ENCODE measurements around the gene NUDCD3. TPM values are rescaled to one million over a fixed set of nuclear protein-coding genes. Genes with fewer than 3 reads are reported as not detected.

The NUDCD3 gene
- total RNA-seq, 6 experiments from 2014 or later: 24.4 to 47.1 (median 42.5) TPM

DNA sequence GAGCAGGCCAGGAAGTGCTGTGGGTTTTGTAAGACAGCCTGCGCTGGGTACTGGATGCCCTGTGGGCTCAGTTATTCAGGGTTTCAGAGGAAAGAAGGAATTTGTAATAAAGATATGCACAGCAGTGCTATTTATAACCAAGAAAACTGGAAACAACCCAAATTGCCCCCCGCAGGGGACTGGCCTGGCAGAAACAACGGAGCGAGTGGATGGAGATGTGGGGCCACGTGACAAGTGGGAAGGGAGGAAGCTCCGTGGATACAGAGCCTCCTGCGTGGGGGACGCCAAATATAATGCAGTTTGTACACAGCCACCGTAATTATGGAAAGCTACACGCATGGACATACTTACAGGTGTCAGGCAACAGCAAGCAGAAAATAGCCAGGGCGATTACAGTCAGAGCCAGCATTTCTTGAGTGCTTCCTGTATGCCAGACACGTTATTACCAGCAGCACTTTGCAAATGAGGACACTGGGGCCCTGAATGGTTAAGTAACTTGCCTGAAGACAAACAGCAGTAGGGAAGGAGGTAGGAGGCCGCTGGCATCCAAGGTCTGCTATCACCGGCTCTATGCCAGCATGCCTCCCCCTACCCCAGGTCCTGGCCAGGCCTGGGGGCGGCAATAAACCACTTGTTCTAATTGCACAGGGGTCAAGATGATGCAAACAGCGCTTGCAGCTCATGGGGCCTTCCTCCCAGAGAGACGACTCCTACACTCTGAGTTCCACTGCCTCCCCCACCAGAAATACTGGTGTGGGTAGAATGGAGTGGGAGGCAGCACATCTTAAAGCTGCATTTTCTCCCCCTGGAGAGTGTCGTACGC, 156.3 kb downstream of the NUDCD3 start:
- H3K27me3 ChIP-seq: no peaks in the 10 kb centered on the region
- H3K9me3 ChIP-seq: no peaks in the 10 kb centered on the region
- TF ChIP-seq POLR2A (IDR thresholded peaks at IDR 0.05): no peak
- TF ChIP-seq, protein P1, sequence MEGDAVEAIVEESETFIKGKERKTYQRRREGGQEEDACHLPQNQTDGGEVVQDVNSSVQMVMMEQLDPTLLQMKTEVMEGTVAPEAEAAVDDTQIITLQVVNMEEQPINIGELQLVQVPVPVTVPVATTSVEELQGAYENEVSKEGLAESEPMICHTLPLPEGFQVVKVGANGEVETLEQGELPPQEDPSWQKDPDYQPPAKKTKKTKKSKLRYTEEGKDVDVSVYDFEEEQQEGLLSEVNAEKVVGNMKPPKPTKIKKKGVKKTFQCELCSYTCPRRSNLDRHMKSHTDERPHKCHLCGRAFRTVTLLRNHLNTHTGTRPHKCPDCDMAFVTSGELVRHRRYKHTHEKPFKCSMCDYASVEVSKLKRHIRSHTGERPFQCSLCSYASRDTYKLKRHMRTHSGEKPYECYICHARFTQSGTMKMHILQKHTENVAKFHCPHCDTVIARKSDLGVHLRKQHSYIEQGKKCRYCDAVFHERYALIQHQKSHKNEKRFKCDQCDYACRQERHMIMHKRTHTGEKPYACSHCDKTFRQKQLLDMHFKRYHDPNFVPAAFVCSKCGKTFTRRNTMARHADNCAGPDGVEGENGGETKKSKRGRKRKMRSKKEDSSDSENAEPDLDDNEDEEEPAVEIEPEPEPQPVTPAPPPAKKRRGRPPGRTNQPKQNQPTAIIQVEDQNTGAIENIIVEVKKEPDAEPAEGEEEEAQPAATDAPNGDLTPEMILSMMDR (IDR thresholded peaks at IDR 0.05): no peak
- ATAC-seq (no peak), DNase-seq (no peak)
- no peaks in the 10 kb centered on the region for H3K4me1 ChIP-seq
- intact Hi-C loops (cut with DNase I): no loop called here
- H3K27ac ChIP-seq: no peak overlapping the region
- 82% methylated on average over 13 of the region's 19 CpGs for WGBS (ENCODE audit: insufficient coverage, low coverage, low lambda C conversion rate, missing lambda C conversion rate)
- H3K36me3 ChIP-seq: no peaks in the 10 kb centered on the region
- H3K4me3 ChIP-seq: no peak overlapping the region

DNA sequence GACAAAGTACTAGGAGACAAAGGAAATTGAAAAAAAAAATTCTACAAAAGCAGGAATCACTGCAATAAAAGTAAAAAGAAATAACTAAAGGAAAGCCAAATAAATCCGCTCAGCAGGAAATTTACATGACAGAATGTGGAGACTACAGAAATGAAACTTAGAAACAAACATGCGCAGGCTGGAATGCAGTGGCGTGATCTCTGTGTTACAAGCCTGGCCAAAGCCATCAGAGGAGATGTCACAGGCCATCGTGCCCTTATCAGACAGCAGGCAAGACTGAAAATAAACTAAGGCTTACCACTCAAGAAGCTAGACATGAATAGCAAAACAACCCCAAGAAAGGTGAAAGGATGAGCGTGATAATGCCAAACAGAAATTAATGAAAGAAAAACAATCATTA, 158.8 kb downstream of the NUDCD3 start:
- WGBS (ENCODE audit: insufficient coverage, low coverage, low lambda C conversion rate, missing lambda C conversion rate): 71% methylated on average over 5 of the region's 5 CpGs
- no peaks in the 10 kb centered on the region for H3K9me3 ChIP-seq
- no peaks in the 10 kb centered on the region for H3K4me1 ChIP-seq
- H3K36me3 ChIP-seq: no peaks in the 10 kb centered on the region
- H3K27me3 ChIP-seq: no peaks in the 10 kb centered on the region
- no peak overlapping the region for H3K4me3 ChIP-seq
- no peak overlapping the region for H3K27ac ChIP-seq
- ATAC-seq (no peak), DNase-seq (no peak)
- TF ChIP-seq, protein P1 (IDR thresholded peaks at IDR 0.05): no peak
- intact Hi-C loops (cut with DNase I): no loop called here

- no peaks in the 10 kb centered on the region for H3K4me1 ChIP-seq
- TF ChIP-seq, protein P1 (IDR thresholded peaks at IDR 0.05): no peak
- no peak for TF ChIP-seq POLR2A (IDR thresholded peaks at IDR 0.05)
- DNase-seq: no peak
- intact Hi-C loops (cut with DNase I): no loop called here
- no peaks in the 10 kb centered on the region for H3K9me3 ChIP-seq
- H3K27me3 ChIP-seq: no peaks in the 10 kb centered on the region
- WGBS (ENCODE audit: insufficient coverage, low coverage, low lambda C conversion rate, missing lambda C conversion rate): 92% methylated on average over 6 of the region's 6 CpGs
- H3K27ac ChIP-seq: no peak overlapping the region
- H3K4me3 ChIP-seq: no peak overlapping the region
- no peaks in the 10 kb centered on the region for H3K36me3 ChIP-seq
- no peak for ATAC-seq
Observed at GRCh38 chr7:44330331-44330730, 160.1 kb downstream of the NUDCD3 start.

DNA sequence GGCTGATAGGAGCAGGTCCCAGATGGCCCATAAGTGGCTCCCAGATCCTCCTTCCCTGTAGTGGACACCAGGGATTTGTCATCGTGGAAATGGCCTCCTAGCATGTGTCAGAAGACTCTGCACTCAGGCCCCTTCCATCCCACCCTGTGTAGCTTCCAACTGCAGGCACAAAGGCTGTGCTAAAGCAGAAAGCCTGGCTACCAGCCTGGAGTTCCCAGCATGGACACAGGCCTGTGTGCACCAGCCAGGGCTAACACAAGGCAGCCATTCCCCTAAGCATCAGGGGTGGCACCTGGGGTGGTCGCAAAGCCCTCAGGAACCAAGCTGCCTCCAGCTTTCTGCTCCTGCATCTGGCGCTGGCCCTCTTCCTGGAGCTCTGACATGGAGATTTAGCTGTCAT, 160.6 kb downstream of the NUDCD3 start:
- Histone ChIP-seq H3K27ac (no peak overlapping the region), H3K36me3 (no peaks in the 10 kb centered on the region), H3K4me1 (no peaks in the 10 kb centered on the region), H3K4me3 (no peak overlapping the region), H3K27me3 (no peaks in the 10 kb centered on the region), H3K9me3 (no peaks in the 10 kb centered on the region)
- no peak for DNase-seq
- no peak for TF ChIP-seq POLR2A (IDR thresholded peaks at IDR 0.05)
- TF ChIP-seq, protein P1 (IDR thresholded peaks at IDR 0.05): no peak
- intact Hi-C loops (cut with DNase I): no loop called here
- WGBS (ENCODE audit: insufficient coverage, low coverage, low lambda C conversion rate, missing lambda C conversion rate): no CpG with 5 or more reads among the region's 3 CpGs
- no peak for ATAC-seq

Small RNA genes within 50 kb of the gene (small RNA-seq; reads per million reads assigned to genes)
- gene RNU6-1097P: 0 reads per million in 2 experiments

Other genes with a start within 250 kb of the NUDCD3 start
- 1 to 10 TPM; 2.1 to 5.1 (median 3.3) TPM for gene CAMK2B, start 165.1 kb downstream of the NUDCD3 start, total RNA-seq
- gene NPC1L1, start 50.7 kb upstream of the NUDCD3 start, total RNA-seq: 10 to 100 TPM; 17.0 to 49.8 (median 21.1) TPM
- 10 to 100 TPM; 31.8 to 42.2 (median 36.5) TPM for gene DDX56, start 83.2 kb upstream of the NUDCD3 start, total RNA-seq
- gene TMED4, start 91.6 kb upstream of the NUDCD3 start, total RNA-seq: 10 to 100 TPM; 32.5 to 91.1 (median 41.7) TPM
- gene OGDH, start 116.0 kb upstream of the NUDCD3 start, total RNA-seq: 10 to 100 TPM; 46.6 to 63.2 (median 55.8) TPM